Naive B cell (primary cell): ENCODE results near the gene CSTPP1. TPM values are rescaled to one million over a fixed set of nuclear protein-coding genes. Genes with fewer than 3 reads are reported as not detected.
A peak's percentile ranks its signal among the peaks of the same experiment; 100 is the strongest.
"Not testable (repeated sequence)": the region's sequence is repeated elsewhere in the genome, so short reads cannot be mapped to it uniquely, and the experiment has no call there.

Source experiments
- ATAC-seq, 2 donors: fragments of 150-1000 bp; cut with Tn5 transposase; 2 replicates each; pipeline ENCODE4 v1.10.0; 2021; ENCODE audit warnings: low read depth in 2 of 2, mild to moderate bottlenecking in 2 of 2, moderate library complexity in 2 of 2
- DNase-seq: peaks from one replicate; pipeline ENCODE4 v3.0.0; 2022
- H3K27ac Mint-ChIP-seq, 6 donors: one replicate each; pipeline ENCODE4 v1.8.0; 2020 to 2022; ENCODE audit warnings: mild to moderate bottlenecking in 6 of 6, mixed read lengths in 6 of 6, moderate library complexity in 5 of 6, inconsistent platforms in 2 of 6
- H3K27me3 Mint-ChIP-seq, 3 donors: one replicate each; pipeline ENCODE4 v1.8.0; 2021 to 2022; ENCODE audit warnings: mixed read lengths in 3 of 3, mild to moderate bottlenecking in 1 of 3
- H3K36me3 Mint-ChIP-seq, 2 donors: one replicate each; pipeline ENCODE4 v1.8.0; 2020 to 2022; ENCODE audit warnings: mixed read lengths in 2 of 2, inconsistent platforms in 1 of 2, mild to moderate bottlenecking in 1 of 2
- H3K4me1 Mint-ChIP-seq, 3 donors: one replicate each; pipeline ENCODE4 v1.8.0; 2020 to 2022; ENCODE audit warnings: mixed read lengths in 3 of 3, inconsistent platforms in 1 of 3, mild to moderate bottlenecking in 1 of 3, moderate library complexity in 1 of 3
- H3K4me3 Mint-ChIP-seq, 8 donors: one replicate each; pipeline ENCODE4 v1.8.0; 2020 to 2022; ENCODE audit warnings: mild to moderate bottlenecking in 8 of 8, mixed read lengths in 8 of 8, moderate library complexity in 8 of 8, inconsistent platforms in 2 of 8
- H3K9me3 Mint-ChIP-seq, 7 donors: one replicate each; pipeline ENCODE4 v1.8.0; 2020 to 2022; ENCODE audit warnings: mixed read lengths in 7 of 7, mild to moderate bottlenecking in 5 of 7, inconsistent platforms in 2 of 7, moderate library complexity in 1 of 7
- polyA plus RNA-seq, 6 donors: library from polyadenylated mRNA; unstranded; fragments of 300-500 nt; fragmentation: Illumina TruSeq; gene quantifications; one replicate each; pipeline ENCODE4 v1.2.3, GENCODE V29; 2021; ENCODE audit warnings: low read depth in 6 of 6

CSTPP1 gene
- polyA plus RNA-seq, 6 donors from 2014 or later = 16.8 to 34.9 (median 18.7) TPM

GRCh38 chr11:47098223-47098622, 161.7 kb downstream of the CSTPP1 start:
- H3K27ac Mint-ChIP-seq, H3K4me1 Mint-ChIP-seq, H3K36me3 Mint-ChIP-seq, H3K27me3 Mint-ChIP-seq, ATAC-seq, H3K4me3 Mint-ChIP-seq, H3K9me3 Mint-ChIP-seq, DNase-seq: not testable (repeated sequence)

- ATAC-seq = no peak
- Mint-ChIP-seq H3K9me3 (peaks cover 0 to 1% (median 0%) of the 10 kb centered on the region in 7 donors), H3K4me3 (no peak overlapping the region), H3K27ac (no peak overlapping the region), H3K36me3 (no peaks in the 10 kb centered on the region), H3K4me1 (peaks cover 0 to 4% (median 0%) of the 10 kb centered on the region in 3 donors), H3K27me3 (no peaks in the 10 kb centered on the region)
- no peak for DNase-seq
These were observed 162.8 kb downstream of the CSTPP1 start for GRCh38 chr11:47099214-47099917.

- H3K36me3 Mint-ChIP-seq = no peaks in the 10 kb centered on the region
- H3K9me3 Mint-ChIP-seq = peaks cover 0 to 1% (median 0%) of the 10 kb centered on the region in 7 donors
- ATAC-seq (no peak), DNase-seq (no peak)
- H3K27me3 Mint-ChIP-seq = no peaks in the 10 kb centered on the region
- peaks cover 0 to 5% (median 0%) of the 10 kb centered on the region in 3 donors for H3K4me1 Mint-ChIP-seq
- no peak overlapping the region for H3K4me3 Mint-ChIP-seq
- H3K27ac Mint-ChIP-seq = no peak overlapping the region
These were observed 163.4 kb downstream of the CSTPP1 start for GRCh38 chr11:47099918-47100315.

GRCh38 chr11:47101406-47101805, 164.8 kb downstream of the CSTPP1 start:
- Mint-ChIP-seq H3K9me3 (peaks cover 0 to 1% (median 0%) of the 10 kb centered on the region in 7 donors), H3K27me3 (no peaks in the 10 kb centered on the region), H3K4me1 (peaks cover 0 to 5% (median 0%) of the 10 kb centered on the region in 3 donors), H3K27ac (no peak overlapping the region), H3K36me3 (no peaks in the 10 kb centered on the region), H3K4me3 (no peak overlapping the region)
- no peak for DNase-seq
- no peak for ATAC-seq

DNA sequence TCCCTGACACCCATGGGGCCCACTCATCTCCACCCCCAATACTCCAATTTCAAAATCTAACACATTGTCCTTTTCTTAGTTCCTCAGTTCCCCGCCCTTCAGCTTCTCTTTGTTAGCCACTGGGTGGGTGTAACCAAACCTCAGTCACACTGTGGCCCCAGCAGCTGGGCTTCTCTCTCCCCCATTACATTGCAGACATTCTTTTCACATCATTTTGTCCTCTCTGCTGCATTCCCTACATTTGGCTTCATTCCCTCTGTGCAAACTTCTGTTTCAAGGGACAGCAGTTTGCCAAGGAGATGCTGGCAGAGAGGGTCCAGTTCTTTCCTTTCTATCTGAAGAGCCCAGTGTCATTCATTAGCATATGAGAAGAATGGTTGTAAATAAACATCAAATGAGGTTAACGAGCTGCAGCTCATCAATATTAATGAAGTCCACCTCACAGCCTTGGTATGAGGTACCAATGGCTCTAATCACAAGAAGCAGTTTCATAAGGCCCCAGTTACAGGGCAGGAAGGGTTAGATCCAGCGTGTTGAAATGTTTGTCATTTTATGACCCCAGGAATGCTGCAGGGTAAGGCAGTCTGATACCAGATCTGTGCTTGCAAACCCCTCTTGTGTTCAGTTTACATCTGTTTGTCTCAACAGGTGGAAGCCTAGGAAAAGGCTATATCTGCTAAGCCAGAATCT, 167.8 kb downstream of the CSTPP1 start:
- ATAC-seq (no peak), DNase-seq (no peak)
- H3K4me1 Mint-ChIP-seq = peaks cover 0 to 6% (median 5%) of the 10 kb centered on the region in 3 donors
- H3K36me3 Mint-ChIP-seq = no peaks in the 10 kb centered on the region
- H3K9me3 Mint-ChIP-seq = no peaks in the 10 kb centered on the region
- H3K27me3 Mint-ChIP-seq = no peaks in the 10 kb centered on the region
- H3K27ac Mint-ChIP-seq = peak overlapping the region in 2 of 6 donors; percentile 37 to 80
- no peak overlapping the region for H3K4me3 Mint-ChIP-seq

DNA sequence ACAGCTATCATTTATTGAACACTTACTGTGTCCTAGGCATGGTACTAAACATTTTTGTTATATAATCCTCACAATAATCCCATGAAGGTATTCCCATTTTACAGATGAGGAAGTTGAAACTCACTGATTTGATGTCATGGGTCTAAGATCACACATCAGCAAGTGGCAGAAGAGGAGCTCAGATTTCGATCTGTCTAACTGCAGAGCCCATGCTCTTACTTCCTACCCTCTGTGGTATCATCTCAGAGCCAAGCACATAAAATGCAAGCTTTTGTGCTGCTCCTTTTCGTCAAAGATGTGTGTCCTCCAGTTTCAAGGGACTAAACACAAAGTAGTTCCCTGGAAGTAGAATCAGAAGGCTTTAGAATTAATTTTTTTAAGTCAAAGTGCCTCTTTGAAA, 169.0 kb downstream of the CSTPP1 start:
- DNase-seq (no peak), ATAC-seq (no peak)
- Mint-ChIP-seq H3K4me3 (no peak overlapping the region), H3K27ac (no peak overlapping the region), H3K9me3 (no peaks in the 10 kb centered on the region), H3K4me1 (peaks cover 0 to 6% (median 5%) of the 10 kb centered on the region in 3 donors), H3K36me3 (peaks cover 0 to 5% of the 10 kb centered on the region in 2 donors), H3K27me3 (no peaks in the 10 kb centered on the region)

- Mint-ChIP-seq H3K9me3 (no peaks in the 10 kb centered on the region), H3K4me1 (peaks cover 0 to 6% (median 5%) of the 10 kb centered on the region in 3 donors), H3K27ac (no peak overlapping the region), H3K36me3 (peaks cover 0 to 5% of the 10 kb centered on the region in 2 donors), H3K4me3 (no peak overlapping the region), H3K27me3 (no peaks in the 10 kb centered on the region)
- DNase-seq = no peak
- ATAC-seq = no peak
These were observed 169.4 kb downstream of the CSTPP1 start for GRCh38 chr11:47105974-47106373.

- Mint-ChIP-seq H3K9me3 (no peaks in the 10 kb centered on the region), H3K4me1 (peaks cover 3 to 9% (median 6%) of the 10 kb centered on the region in 3 donors), H3K27me3 (no peaks in the 10 kb centered on the region), H3K27ac (peak overlapping the region in 2 of 6 donors; percentile 39 to 94), H3K4me3 (no peak overlapping the region), H3K36me3 (peaks cover 0 to 5% of the 10 kb centered on the region in 2 donors)
- no peak for DNase-seq
- no peak for ATAC-seq
These were observed 170.3 kb downstream of the CSTPP1 start for GRCh38 chr11:47106798-47107411.

- no peaks in the 10 kb centered on the region for H3K9me3 Mint-ChIP-seq
- H3K4me3 Mint-ChIP-seq = no peak overlapping the region
- ATAC-seq = no peak
- peaks cover 0 to 5% of the 10 kb centered on the region in 2 donors for H3K36me3 Mint-ChIP-seq
- no peaks in the 10 kb centered on the region for H3K27me3 Mint-ChIP-seq
- peaks cover 3 to 9% (median 6%) of the 10 kb centered on the region in 3 donors for H3K4me1 Mint-ChIP-seq
- peak overlapping the region in 1 of 6 donors; percentile 48 for H3K27ac Mint-ChIP-seq
- DNase-seq = no peak
These were observed 171.2 kb downstream of the CSTPP1 start for GRCh38 chr11:47107744-47108143.

DNA sequence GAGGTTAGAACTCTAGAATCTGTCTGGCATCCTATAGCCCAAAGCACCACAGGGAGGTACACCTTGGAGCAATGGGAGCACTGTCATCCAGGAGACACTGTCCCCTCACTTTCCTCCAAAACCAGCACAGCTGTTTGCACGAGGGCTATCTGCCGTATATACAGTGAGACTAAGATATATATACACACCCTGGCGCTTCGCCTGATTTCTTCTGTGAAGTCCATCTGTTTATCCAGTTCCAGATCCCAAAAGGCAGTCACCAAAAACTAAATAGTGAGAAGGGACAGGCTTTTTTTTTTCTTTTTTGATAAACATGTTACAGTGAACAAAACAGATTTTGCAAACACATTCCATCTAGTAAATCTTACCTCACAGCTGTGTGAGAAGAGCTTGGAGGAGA, 171.7 kb downstream of the CSTPP1 start:
- no peaks in the 10 kb centered on the region for H3K9me3 Mint-ChIP-seq
- peaks cover 3 to 9% (median 6%) of the 10 kb centered on the region in 3 donors for H3K4me1 Mint-ChIP-seq
- DNase-seq (no peak), ATAC-seq (no peak)
- peak overlapping the region in 1 of 6 donors; percentile 48 for H3K27ac Mint-ChIP-seq
- peaks cover 0 to 5% of the 10 kb centered on the region in 2 donors for H3K36me3 Mint-ChIP-seq
- H3K27me3 Mint-ChIP-seq = no peaks in the 10 kb centered on the region
- no peak overlapping the region for H3K4me3 Mint-ChIP-seq

DNA sequence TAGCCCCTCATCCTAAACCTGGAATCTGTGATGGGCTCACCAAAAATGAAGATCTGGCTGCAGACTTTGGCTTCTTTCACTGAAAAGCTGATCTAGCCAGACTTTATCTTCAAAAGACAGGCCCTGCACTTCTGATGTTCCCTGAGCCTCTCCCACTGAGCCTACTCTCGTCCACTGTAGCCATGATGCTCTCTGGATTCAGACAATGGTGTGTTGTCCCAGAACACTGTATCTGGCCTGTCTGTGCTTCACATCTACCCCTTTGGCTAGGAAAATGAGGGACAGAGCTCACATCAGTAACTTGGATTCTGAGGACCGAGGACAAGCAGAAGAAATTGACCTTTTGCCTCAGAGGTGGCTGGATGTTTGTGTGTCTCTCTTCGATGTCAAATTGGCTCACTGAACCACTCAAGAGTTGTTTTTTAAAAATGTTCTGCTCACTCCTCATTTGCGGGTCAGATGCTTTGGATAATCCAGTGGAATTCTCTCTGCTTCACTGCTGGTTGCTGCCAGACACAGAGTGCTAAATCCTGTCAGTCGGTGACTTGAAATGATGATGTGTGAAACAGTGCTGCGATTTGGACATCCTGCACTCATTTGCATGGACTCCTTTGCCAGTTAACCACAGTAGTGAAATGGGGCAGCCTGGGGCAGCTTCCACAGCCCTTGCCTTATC, 172.6 kb downstream of the CSTPP1 start:
- ATAC-seq (no peak), DNase-seq (no peak)
- H3K4me1 Mint-ChIP-seq = peaks cover 3 to 8% (median 6%) of the 10 kb centered on the region in 3 donors
- H3K36me3 Mint-ChIP-seq = peaks cover 0 to 5% of the 10 kb centered on the region in 2 donors
- H3K27ac Mint-ChIP-seq = no peak overlapping the region
- no peaks in the 10 kb centered on the region for H3K9me3 Mint-ChIP-seq
- H3K27me3 Mint-ChIP-seq = no peaks in the 10 kb centered on the region
- no peak overlapping the region for H3K4me3 Mint-ChIP-seq

DNA sequence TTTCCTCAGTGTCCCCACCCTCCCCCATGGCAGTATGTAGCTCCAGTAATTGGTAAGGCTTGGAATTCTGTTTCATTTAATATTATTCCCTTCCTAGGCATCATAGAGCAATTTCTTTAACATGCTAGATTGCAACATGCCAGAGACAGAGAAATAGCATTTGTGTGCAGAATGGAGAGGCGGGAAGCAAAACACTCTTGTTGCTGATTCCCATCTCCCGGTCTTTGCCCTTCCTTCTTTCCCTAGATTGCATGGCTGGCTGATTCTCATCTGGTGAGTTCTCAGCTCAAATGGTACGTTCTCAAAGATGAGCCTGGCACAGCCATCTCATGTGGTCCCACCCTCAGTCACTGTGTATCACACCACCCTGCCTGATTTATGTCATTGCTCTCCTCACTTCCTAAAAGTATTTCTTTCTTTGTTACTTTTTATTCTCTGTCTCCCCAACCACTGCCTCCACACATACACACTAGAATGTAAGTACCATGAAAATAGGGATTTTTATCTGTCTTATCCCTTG, 173.2 kb downstream of the CSTPP1 start:
- Mint-ChIP-seq H3K4me3 (no peak overlapping the region), H3K9me3 (no peaks in the 10 kb centered on the region), H3K27ac (no peak overlapping the region), H3K4me1 (peaks cover 3 to 6% (median 5%) of the 10 kb centered on the region in 3 donors), H3K27me3 (no peaks in the 10 kb centered on the region), H3K36me3 (peaks cover 0 to 5% of the 10 kb centered on the region in 2 donors)
- ATAC-seq = no peak
- DNase-seq = no peak

DNA sequence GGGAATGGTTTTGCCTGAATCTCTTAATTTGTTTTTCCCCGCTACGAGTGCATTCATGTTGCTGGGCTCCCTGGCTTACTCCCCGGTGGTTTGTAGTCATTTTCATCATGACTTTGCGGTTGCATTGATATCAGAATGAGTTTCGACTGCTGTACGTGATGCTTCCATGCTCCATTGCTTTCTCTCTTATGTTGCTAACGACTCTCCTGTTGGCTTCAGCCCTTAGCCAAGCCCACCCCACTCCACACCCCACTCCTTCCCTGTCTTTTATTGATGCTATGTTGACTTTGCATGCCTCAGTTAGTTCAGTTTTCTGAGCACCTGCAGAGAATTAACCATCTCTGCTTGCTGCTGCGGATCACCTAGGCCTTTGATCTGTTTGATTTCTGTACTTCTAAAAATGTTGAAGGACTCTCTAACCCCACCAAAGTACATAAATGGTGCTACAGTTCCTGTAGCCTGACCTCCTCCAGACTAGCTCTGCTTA, 174.8 kb downstream of the CSTPP1 start:
- DNase-seq (no peak), ATAC-seq (no peak)
- Mint-ChIP-seq H3K4me3 (no peak overlapping the region), H3K27ac (peak overlapping the region in 1 of 6 donors; percentile 29), H3K27me3 (no peaks in the 10 kb centered on the region), H3K36me3 (peaks cover 0 to 5% of the 10 kb centered on the region in 2 donors), H3K9me3 (no peaks in the 10 kb centered on the region), H3K4me1 (peaks cover 3 to 13% (median 5%) of the 10 kb centered on the region in 3 donors)
